ENCODE data around the gene THSD4.

THSD4 gene

GRCh38 chr15:71755092-71755970 is 640.1 kb downstream of the THSD4 start:
- no peaks in the 10 kb centered on the region for H3K27me3 ChIP-seq (ENCODE audit: insufficient read depth, low read depth, severe bottlenecking)
- DNase-seq, result no peak
- TF ChIP-seq CTCF (IDR thresholded peaks at IDR 0.05; ENCODE audit: low read depth, low read length), result no peak
- H3K27ac ChIP-seq, result no peak overlapping the region
- no peaks in the 10 kb centered on the region for H3K36me3 ChIP-seq
- no peak overlapping the region for H3K4me3 ChIP-seq (ENCODE audit: low read depth, low read length)
- H3K9me3 ChIP-seq (ENCODE audit: severe bottlenecking), result no peaks in the 10 kb centered on the region

DNA sequence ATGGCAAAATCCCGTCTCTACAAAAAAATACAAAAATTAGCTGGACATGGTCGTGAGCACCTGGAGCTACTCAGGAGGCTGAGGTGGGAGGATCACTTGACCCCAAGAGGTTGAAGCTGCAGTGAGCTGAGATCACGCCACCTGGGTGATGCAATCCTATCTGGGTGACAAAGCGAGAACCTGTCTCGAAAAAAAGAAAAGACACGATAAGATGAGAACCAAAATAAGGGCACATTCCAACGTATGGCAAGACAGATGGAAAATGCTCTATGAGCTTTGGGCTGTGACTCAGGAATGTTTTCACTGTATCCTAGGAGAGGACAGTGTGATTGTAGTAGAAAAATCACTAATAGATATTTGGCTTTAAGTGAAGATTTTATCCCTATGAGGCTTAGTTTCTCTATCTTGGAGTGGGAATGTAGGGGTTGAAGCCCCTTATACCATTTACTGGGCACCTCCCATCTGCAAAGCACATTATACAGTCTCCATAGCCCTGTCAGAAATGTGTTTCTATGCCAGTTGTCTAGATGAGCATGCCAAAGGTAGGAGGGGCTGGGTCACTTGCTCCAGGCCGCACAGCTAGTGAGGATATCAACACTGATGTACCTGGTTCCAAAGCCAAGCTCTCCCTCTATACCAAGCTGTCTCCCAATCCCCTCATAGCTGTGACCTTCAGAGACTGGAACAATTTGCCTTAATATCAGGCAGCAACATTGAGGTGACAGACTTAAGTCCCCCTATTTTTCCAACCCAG is 641.5 kb downstream of the THSD4 start:
- TF ChIP-seq CTCF (IDR thresholded peaks at IDR 0.05; ENCODE audit: low read depth, low read length), result no peak
- Histone ChIP-seq H3K27me3 (ENCODE audit: insufficient read depth, low read depth, severe bottlenecking) (no peaks in the 10 kb centered on the region), H3K4me3 (ENCODE audit: low read depth, low read length) (no peak overlapping the region), H3K9me3 (ENCODE audit: severe bottlenecking) (no peaks in the 10 kb centered on the region), H3K36me3 (no peaks in the 10 kb centered on the region), H3K27ac (no peak overlapping the region)
- DNase-seq, result no peak

- Histone ChIP-seq H3K27me3 (ENCODE audit: insufficient read depth, low read depth, severe bottlenecking) (no peaks in the 10 kb centered on the region), H3K27ac (no peak overlapping the region), H3K9me3 (ENCODE audit: severe bottlenecking) (no peaks in the 10 kb centered on the region), H3K36me3 (no peaks in the 10 kb centered on the region), H3K4me3 (ENCODE audit: low read depth, low read length) (no peak overlapping the region)
- TF ChIP-seq CTCF (IDR thresholded peaks at IDR 0.05; ENCODE audit: low read depth, low read length), result no peak
- no peak for DNase-seq
Measured at GRCh38 chr15:71757741-71758530, 642.7 kb downstream of the THSD4 start.

GRCh38 chr15:71758711-71759110 is 643.4 kb downstream of the THSD4 start:
- no peak for DNase-seq
- TF ChIP-seq CTCF (IDR thresholded peaks at IDR 0.05; ENCODE audit: low read depth, low read length), result no peak
- no peaks in the 10 kb centered on the region for H3K9me3 ChIP-seq (ENCODE audit: severe bottlenecking)
- H3K4me3 ChIP-seq (ENCODE audit: low read depth, low read length), result no peak overlapping the region
- H3K27ac ChIP-seq, result no peak overlapping the region
- H3K27me3 ChIP-seq (ENCODE audit: insufficient read depth, low read depth, severe bottlenecking), result no peaks in the 10 kb centered on the region
- no peaks in the 10 kb centered on the region for H3K36me3 ChIP-seq

GRCh38 chr15:71760852-71761251 is 645.6 kb downstream of the THSD4 start:
- H3K36me3 ChIP-seq, result no peaks in the 10 kb centered on the region
- H3K4me3 ChIP-seq (ENCODE audit: low read depth, low read length), result no peak overlapping the region
- DNase-seq, result no peak
- H3K27ac ChIP-seq, result no peak overlapping the region
- H3K9me3 ChIP-seq (ENCODE audit: severe bottlenecking), result no peaks in the 10 kb centered on the region
- no peak for TF ChIP-seq CTCF (IDR thresholded peaks at IDR 0.05; ENCODE audit: low read depth, low read length)
- H3K27me3 ChIP-seq (ENCODE audit: insufficient read depth, low read depth, severe bottlenecking), result no peaks in the 10 kb centered on the region
